PC-3 (cell line): ENCODE data around the gene FOXI2. TPM values are rescaled to one million over a fixed set of nuclear protein-coding genes. Genes with fewer than 3 reads are reported as not detected.

Source experiments
- ATAC-seq: fragments of 200-7000 bp; cut with Tn5 transposase; 2 replicates; pipeline ENCODE4 v1.9.1; 2020; ENCODE audit warnings: mild to moderate bottlenecking, moderate library complexity
- BruUV-seq: library from RNA; stranded (reverse); fragments of 400-500 nt; replicated peaks from 2 replicates; lab custom pipeline; 2021; lab: Mats Ljungman, UMichigan
- CTCF ChIA-PET: fragments of 300-600 bp; sonication (Branson Sonifier 250); formaldehyde crosslinking; loops from one replicate; lab custom pipeline; 2022; ENCODE audit warnings: antibody characterized with exemption; lab: Charles Lee
- POLR2A ChIA-PET: fragments of 300-600 bp; sonication (Branson Sonifier 250); formaldehyde crosslinking; loops from one replicate; lab custom pipeline; 2022; ENCODE audit warnings: antibody characterized with exemption; ENCODE audit not compliant: unreplicated experiment; lab: Charles Lee
- DNase-seq: peaks from one replicate; pipeline ENCODE4 v3.0.0-alpha.2; 2015
- H2AFZ ChIP-seq: fragments of 300-600 bp; sonication (generic); 2 replicates; pipeline ENCODE4 v1.6.0; 2016; ENCODE audit warnings: antibody characterized with exemption, low read length
- H3F3A ChIP-seq: fragments of 300-600 bp; sonication (generic); one replicate; pipeline ENCODE4 v1.6.0; 2017; ENCODE audit warnings: antibody characterized with exemption, low read length, control low read depth, mild to moderate bottlenecking; ENCODE audit not compliant: unreplicated experiment
- H3K27ac ChIP-seq: fragments of 300-600 bp; sonication (generic); 2 replicates; pipeline ENCODE4 v1.5.1; 2016; ENCODE audit warnings: mild to moderate bottlenecking, low read length
- H3K27me3 ChIP-seq: fragments of 300-600 bp; sonication (generic); 2 replicates; pipeline ENCODE4 v1.6.1; 2016; ENCODE audit warnings: low read length, mixed read lengths
- H3K36me3 ChIP-seq: fragments of 300-600 bp; sonication (generic); 2 replicates; pipeline ENCODE4 v1.6.1; 2016; ENCODE audit warnings: low read depth, mixed run types, low read length, mixed read lengths
- H3K4me1 ChIP-seq: fragments of 300-600 bp; sonication (generic); 2 replicates; pipeline ENCODE4 v1.5.1; 2016; ENCODE audit warnings: low read length; ENCODE audit not compliant: insufficient read depth
- H3K4me2 ChIP-seq: fragments of 300-600 bp; sonication (generic); 2 replicates; pipeline ENCODE4 v1.6.0; 2016; ENCODE audit warnings: low read length
- H3K4me3 ChIP-seq: fragments of 300-600 bp; sonication (generic); 2 replicates; pipeline ENCODE4 v1.5.1; 2016; ENCODE audit warnings: mild to moderate bottlenecking, low read length, mixed read lengths
- H3K79me2 ChIP-seq: fragments of 300-600 bp; sonication (generic); 2 replicates; pipeline ENCODE4 v1.6.1; 2017; ENCODE audit warnings: low read length, mixed read lengths
- H3K9ac ChIP-seq: fragments of 300-600 bp; sonication (generic); 2 replicates; pipeline ENCODE4 v1.6.0; 2016; ENCODE audit warnings: mild to moderate bottlenecking, low read length
- H3K9me2 ChIP-seq: fragments of 300-600 bp; sonication (generic); replicated peaks from 2 replicates; pipeline ENCODE4 v1.6.1; 2016; ENCODE audit warnings: mixed run types, low read length, mixed read lengths
- H3K9me3 ChIP-seq: fragments of 300-600 bp; sonication (generic); 2 replicates; pipeline ENCODE4 v1.6.1; 2016; ENCODE audit warnings: low read length, mixed read lengths
- H4K20me1 ChIP-seq: fragments of 300-600 bp; sonication (generic); 2 replicates; pipeline ENCODE4 v1.6.1; 2016; ENCODE audit warnings: low read length, mixed read lengths
- CTCF ChIP-seq: fragments of 300-600 bp; sonication (generic); conservative IDR thresholded peaks from 2 replicates; pipeline ENCODE4 v1.5.1; 2017; ENCODE audit warnings: antibody characterized with exemption, low read depth, mild to moderate bottlenecking, low read length
- EZH2 ChIP-seq: fragments of 300-600 bp; sonication (generic); IDR thresholded peaks from one replicate; pipeline ENCODE4 v1.6.1; 2017; ENCODE audit warnings: antibody characterized with exemption, mild to moderate bottlenecking, low read length; ENCODE audit not compliant: unreplicated experiment
- EZH2phosphoT487 ChIP-seq: fragments of 300-600 bp; sonication (generic); IDR thresholded peaks from 2 replicates; pipeline ENCODE4 v1.6.1; 2018; ENCODE audit warnings: mild to moderate bottlenecking, antibody characterized with exemption, low read length, borderline replicate concordance
- intact Hi-C: fragments of 100-400 bp; cut with micrococcal nuclease; formaldehyde crosslinking; loops from 2 replicates; pipeline ENCODE4 v1.9.0; 2023
- total RNA-seq: library from RNA; depleted of rRNA; stranded (reverse); fragments of >200 nt; gene quantifications from 2 replicates; pipeline ENCODE4 v1.2.3, GENCODE V29; 2014

Gene FOXI2
- total RNA-seq, 1 experiment from 2014 or later, result not detected

- Histone ChIP-seq H3K27ac (no peak overlapping the region), H3K4me2 (no peak overlapping the region), H3K79me2 (no peaks in the 10 kb centered on the region), H3K27me3 (no peaks in the 10 kb centered on the region), H3K36me3 (no peaks in the 10 kb centered on the region), H3K9ac (no peak overlapping the region), H3F3A (no peaks in the 10 kb centered on the region), H3K9me2 (no peaks in the 10 kb centered on the region), H3K4me1 (no peaks in the 10 kb centered on the region), H3K9me3 (no peaks in the 10 kb centered on the region), H3K4me3 (no peak overlapping the region), H2AFZ (no peak overlapping the region), H4K20me1 (no peaks in the 10 kb centered on the region)
- TF ChIP-seq CTCF (no peak), EZH2phosphoT487 (no peak), EZH2 (no peak)
- BruUV-seq, result no TSS peak
- CTCF ChIA-PET, result no interaction called here
- no peak for ATAC-seq
- no peak for DNase-seq
- POLR2A ChIA-PET, result no interaction called here
- intact Hi-C loops, result no loop called here
These were observed 39.8 kb downstream of the FOXI2 start for GRCh38 chr10:127776816-127777215.

- no peak overlapping the region for H2AFZ ChIP-seq
- H3K27ac ChIP-seq, result no peak overlapping the region
- H3K36me3 ChIP-seq, result no peaks in the 10 kb centered on the region
- BruUV-seq, result no TSS peak
- H3K4me1 ChIP-seq, result no peaks in the 10 kb centered on the region
- H3K9me3 ChIP-seq, result no peaks in the 10 kb centered on the region
- no peaks in the 10 kb centered on the region for H3K79me2 ChIP-seq
- intact Hi-C loops, result no loop called here
- no peak overlapping the region for H3K9ac ChIP-seq
- ChIA-PET CTCF (no interaction called here), POLR2A (no interaction called here)
- H3K27me3 ChIP-seq, result peaks cover 5% of the 10 kb centered on the region; the same call in 1 of the 2 replicates
- no peaks in the 10 kb centered on the region for H3F3A ChIP-seq
- ATAC-seq (no peak), DNase-seq (no peak)
- no peaks in the 10 kb centered on the region for H4K20me1 ChIP-seq
- TF ChIP-seq EZH2 (no peak), CTCF (no peak), EZH2phosphoT487 (no peak)
- H3K9me2 ChIP-seq, result no peaks in the 10 kb centered on the region
- no peak overlapping the region for H3K4me2 ChIP-seq
- no peak overlapping the region for H3K4me3 ChIP-seq
These were observed 44.4 kb downstream of the FOXI2 start for GRCh38 chr10:127781412-127781811.

- intact Hi-C loops, result no loop called here
- POLR2A ChIA-PET, result no interaction called here
These were observed 50.9 kb downstream of the FOXI2 start for GRCh38 chr10:127787873-127788272.

More at GRCh38 chr10:127787873-127788272, 50.9 kb downstream of the FOXI2 start:
- TF ChIP-seq CTCF (no peak), EZH2phosphoT487 (no peak), EZH2 (no peak)
- DNase-seq (no peak), ATAC-seq (no peak)
- no peaks in the 10 kb centered on the region for H4K20me1 ChIP-seq
- CTCF ChIA-PET, result no interaction called here
- no peaks in the 10 kb centered on the region for H3K9me2 ChIP-seq
- no peak overlapping the region for H3K27ac ChIP-seq
- no peaks in the 10 kb centered on the region for H3K36me3 ChIP-seq
- no peaks in the 10 kb centered on the region for H3K4me1 ChIP-seq
- H3F3A ChIP-seq, result no peaks in the 10 kb centered on the region
- BruUV-seq, result no TSS peak
- no peak overlapping the region for H3K4me2 ChIP-seq
- no peak overlapping the region for H2AFZ ChIP-seq
- H3K4me3 ChIP-seq, result no peak overlapping the region
- H3K27me3 ChIP-seq, result peaks cover 28% of the 10 kb centered on the region
- no peaks in the 10 kb centered on the region for H3K79me2 ChIP-seq
- H3K9me3 ChIP-seq, result no peaks in the 10 kb centered on the region
- no peak overlapping the region for H3K9ac ChIP-seq
